SKM-1 treated with dmso at 0.1 percent for 144 hours (cell line): ENCODE measurements around the gene ENTREP3.

Source experiments
- DNase-seq: peaks from one replicate; lab custom pipeline; 2025; ENCODE audit not compliant: unreplicated experiment; lab: John Stamatoyannopoulos, UW

ENTREP3 gene

DNA sequence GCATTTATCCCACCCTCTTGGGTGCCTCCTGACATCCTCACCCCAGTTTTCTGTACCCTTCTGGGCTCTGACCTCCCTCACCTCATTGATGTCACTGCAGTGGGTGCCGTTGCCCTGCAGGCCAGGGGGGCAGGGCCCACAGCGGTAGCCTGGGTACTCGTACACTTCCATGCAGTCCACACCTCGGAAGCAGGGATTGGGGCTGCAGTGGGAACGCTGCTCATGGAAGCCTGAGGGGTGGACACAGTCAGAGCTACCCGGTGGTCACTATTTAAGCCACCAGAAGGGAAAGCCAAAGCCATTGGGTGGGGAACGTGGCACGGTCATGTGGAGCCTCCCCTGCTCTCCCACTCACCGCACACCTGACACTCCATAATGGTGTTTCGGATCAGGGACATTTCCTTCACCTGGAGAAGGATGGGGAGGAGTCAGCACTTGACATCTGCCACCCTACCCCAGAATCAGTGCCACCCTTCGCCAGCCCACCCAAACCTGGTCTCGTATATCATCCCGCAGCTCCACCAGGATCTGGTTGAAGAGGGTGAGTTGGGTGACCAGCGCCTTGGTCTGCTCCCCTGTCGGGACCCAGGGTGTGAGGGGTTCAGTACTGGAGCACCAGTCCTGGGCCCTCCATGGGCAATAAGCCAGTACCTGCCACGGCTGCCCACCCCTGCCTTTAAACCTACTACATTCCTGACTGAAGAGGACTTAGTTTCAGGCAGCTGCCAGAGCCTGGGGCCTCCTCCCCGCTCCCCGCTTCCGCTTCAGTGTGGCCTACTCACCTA is 52.4 kb downstream of the ENTREP3 start:
- DNase-seq = no peak

DNA sequence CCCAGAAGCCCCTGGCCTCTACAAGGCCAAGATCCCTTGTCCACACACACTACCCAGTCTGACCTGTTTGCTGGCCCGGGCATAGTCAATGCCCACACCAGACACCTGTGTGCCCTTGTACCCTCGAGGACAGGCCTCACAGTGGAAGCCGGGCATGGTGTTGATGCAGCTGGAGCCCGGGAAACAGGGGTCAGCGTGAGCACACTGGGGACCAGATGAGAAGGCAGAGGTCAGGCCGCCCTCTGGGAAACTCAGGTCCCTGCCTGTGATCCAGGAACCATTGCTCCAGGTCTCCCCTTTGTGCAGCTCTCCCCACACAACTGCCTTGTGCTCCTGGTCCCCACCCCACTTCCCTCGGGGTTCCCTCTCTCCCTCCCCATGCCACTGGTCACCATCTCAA is 53.1 kb downstream of the ENTREP3 start:
- no peak for DNase-seq

DNA sequence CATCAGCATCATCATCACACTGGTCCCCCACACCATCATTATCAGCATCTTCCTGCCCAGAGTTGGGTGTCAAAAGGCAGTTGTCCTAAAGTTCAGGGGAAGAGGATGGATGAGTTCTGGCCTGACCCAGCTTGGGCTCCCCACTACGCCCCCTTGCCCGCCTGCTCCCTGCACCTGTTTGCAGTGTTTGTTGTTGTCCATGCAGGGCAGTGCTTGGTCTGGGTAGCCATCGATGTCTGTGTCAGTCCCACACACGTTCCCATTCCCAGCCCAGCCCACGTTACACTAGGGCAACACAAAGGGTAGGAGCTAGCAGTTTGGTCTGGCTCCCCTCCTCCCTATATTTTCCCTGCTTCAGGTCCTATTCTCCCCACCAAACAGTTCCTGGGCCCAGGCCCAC is 54.4 kb downstream of the ENTREP3 start:
- no peak for DNase-seq

DNA sequence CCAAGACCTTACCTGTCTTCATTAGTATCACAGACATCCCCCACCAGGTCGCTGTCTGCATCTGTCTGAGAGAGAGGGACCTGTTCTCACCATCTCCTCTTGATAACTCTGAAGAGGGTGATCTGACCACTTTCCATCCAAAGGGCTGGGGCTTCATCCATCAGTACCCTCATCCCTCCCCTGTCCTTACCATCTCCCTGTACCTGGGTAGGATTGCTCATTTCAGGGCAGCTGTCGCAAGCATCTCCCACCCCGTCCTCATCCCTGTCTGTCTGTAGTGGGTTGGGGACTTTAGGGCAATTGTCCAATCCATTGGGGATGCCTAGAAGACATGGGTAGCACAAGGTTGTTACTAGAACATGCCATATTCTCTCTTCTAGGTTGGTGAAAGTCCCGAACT is 55.5 kb downstream of the ENTREP3 start:
- DNase-seq = no peak

DNA sequence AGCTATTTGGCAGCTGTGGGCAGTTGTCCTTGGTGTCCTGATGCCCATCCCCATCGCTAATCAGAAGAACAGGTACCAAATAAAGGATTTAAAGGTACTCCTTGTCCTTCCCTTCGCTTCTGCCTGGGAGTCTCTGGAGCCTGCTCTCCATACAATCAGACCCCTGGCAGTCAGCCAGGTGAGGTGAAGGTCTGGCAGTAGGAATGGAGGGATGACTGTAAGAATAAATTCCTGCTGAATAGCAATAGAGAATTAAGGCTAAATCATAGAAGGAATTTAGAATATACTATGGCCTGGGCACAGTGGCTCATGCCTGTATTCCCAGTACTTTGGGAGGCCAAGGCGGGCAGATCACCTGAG is 56.8 kb downstream of the ENTREP3 start:
- no peak for DNase-seq

DNA sequence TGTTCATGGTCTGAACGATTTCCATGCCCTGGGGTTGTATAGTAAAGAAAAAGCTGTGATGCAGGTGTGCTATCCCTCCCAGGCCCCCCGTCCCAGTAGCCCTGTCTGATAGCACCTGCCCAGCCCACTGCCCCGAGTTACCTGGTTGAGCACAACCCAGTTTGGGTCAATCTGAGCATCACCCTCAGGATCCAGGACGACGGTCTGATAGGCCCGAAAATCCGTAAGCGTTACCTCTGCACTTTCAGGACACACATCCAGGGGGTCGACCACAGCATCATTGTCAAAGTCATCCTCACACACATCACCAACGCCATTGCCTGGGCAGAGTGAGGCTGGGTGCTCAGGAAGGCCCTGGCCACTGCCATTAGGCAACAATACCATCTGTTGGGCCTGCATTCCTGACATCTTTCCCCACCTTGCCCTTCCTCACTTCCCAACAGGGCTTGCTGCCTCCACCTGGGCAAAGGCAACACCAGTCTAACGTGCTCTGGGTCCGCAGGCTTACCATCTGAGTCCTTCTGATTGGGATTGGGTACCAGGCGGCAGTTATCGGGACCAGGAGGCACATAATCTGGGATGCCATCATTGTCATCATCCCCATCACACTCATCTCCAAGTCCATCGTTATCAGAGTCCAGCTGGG is 57.3 kb downstream of the ENTREP3 start:
- DNase-seq = no peak
